ENCODE measurements around the gene EHMT1. TPM values are rescaled to one million over a fixed set of nuclear protein-coding genes. Genes with fewer than 3 reads are reported as not detected.

The EHMT1 gene
- total RNA-seq, 1 experiment from 2014 or later: 63.9 TPM

- no peak overlapping the region for H3K4me3 ChIP-seq (ENCODE audit: low read depth in 2 of 2, low read length in 2 of 2)
- BruUV-seq (replicated peaks): no TSS peak
- no peak overlapping the region for H3K27ac ChIP-seq (ENCODE audit: low read length)
- CTCF ChIA-PET: no interaction called here
- no peaks in the 10 kb centered on the region for H3K27me3 ChIP-seq (ENCODE audit: control insufficient read depth, insufficient read depth, low read length)
- POLR2A ChIA-PET: no interaction called here
- ATAC-seq (no peak), DNase-seq (ENCODE audit: low read depth, low spot score) (no peak)
- intact Hi-C loops (cut with micrococcal nuclease; ENCODE audit: unreplicated experiment) (no loop called here), in situ Hi-C loops (cut with HindIII; ENCODE audit: low pct_unique_long_range_greater_than_20kb, low sequenced_read_pairs) (no loop called here)
- TF ChIP-seq REST (IDR thresholded peaks at IDR 0.05; ENCODE audit: insufficient read depth in 1 of 2, low read depth in 2 of 2, low read length in 1 of 2) (no peak), POLR2AphosphoS5 (IDR thresholded peaks at IDR 0.05; ENCODE audit: low read depth, low read length) (no peak), CTCF (IDR thresholded peaks at IDR 0.05) (no peak), SIN3A (IDR thresholded peaks at IDR 0.05; ENCODE audit: borderline replicate concordance, insufficient read depth, low read depth, low read length) (no peak), TCF7L2 (IDR thresholded peaks at IDR 0.05; ENCODE audit: low read depth, low read length) (no peak)
- no peaks in the 10 kb centered on the region for H3K4me1 ChIP-seq (ENCODE audit: control insufficient read depth, insufficient read depth, low read length)
- H3K9me3 ChIP-seq (ENCODE audit: control insufficient read depth, insufficient read depth, low read depth, low read length): no peaks in the 10 kb centered on the region
- H3K36me3 ChIP-seq (ENCODE audit: control insufficient read depth, insufficient read depth, low read length): no peaks in the 10 kb centered on the region
Observed at GRCh38 chr9:137753192-137753765, 134.5 kb downstream of the EHMT1 start.

DNA sequence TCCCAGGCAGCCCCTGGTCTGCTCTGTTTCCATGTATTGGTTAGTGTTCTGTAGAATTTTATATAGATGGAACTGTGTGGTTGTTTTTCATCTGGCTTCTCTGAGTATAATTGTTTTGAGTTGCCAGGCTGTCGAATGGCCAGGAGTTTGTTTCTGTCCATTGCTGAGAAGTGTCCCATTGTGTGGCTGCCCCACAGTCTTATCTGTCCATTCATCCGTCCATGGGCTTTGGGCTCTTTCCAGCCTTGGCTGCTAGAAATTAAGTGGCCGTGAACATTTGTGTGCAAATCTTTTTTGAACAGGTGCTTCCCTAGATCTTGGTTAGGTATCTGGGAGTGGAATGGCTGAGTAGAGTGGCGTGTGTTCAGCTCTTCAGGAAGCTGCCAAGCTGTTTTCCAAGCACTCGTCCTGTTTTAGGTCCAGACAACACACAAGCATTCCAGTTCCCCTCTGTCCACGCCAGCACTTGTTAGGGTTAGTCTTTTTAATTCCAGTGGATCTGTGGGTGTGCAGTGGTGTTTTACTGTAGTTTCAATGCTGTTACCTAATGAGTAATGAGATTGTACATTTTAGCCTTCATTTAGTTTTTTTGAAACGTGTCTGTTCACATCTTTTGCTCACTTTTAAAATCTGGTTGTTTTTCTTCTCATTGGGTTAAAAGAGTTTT lies 136.6 kb downstream of the EHMT1 start:
- no peaks in the 10 kb centered on the region for H3K36me3 ChIP-seq (ENCODE audit: control insufficient read depth, insufficient read depth, low read length)
- ATAC-seq (no peak), DNase-seq (ENCODE audit: low read depth, low spot score) (no peak)
- no TSS peak for BruUV-seq (replicated peaks)
- no peaks in the 10 kb centered on the region for H3K4me1 ChIP-seq (ENCODE audit: control insufficient read depth, insufficient read depth, low read length)
- H3K27ac ChIP-seq (ENCODE audit: low read length): no peak overlapping the region
- in situ Hi-C loops (cut with HindIII; ENCODE audit: low pct_unique_long_range_greater_than_20kb, low sequenced_read_pairs): no loop called here
- intact Hi-C loops (cut with micrococcal nuclease; ENCODE audit: unreplicated experiment): no loop called here
- no peak for TF ChIP-seq REST (IDR thresholded peaks at IDR 0.05; ENCODE audit: insufficient read depth in 1 of 2, low read depth in 2 of 2, low read length in 1 of 2)
- TF ChIP-seq CTCF (IDR thresholded peaks at IDR 0.05): no peak
- no peak for TF ChIP-seq SIN3A (IDR thresholded peaks at IDR 0.05; ENCODE audit: borderline replicate concordance, insufficient read depth, low read depth, low read length)
- TF ChIP-seq POLR2AphosphoS5 (IDR thresholded peaks at IDR 0.05; ENCODE audit: low read depth, low read length): no peak
- no peak for TF ChIP-seq TCF7L2 (IDR thresholded peaks at IDR 0.05; ENCODE audit: low read depth, low read length)
- POLR2A ChIA-PET: no interaction called here
- no peaks in the 10 kb centered on the region for H3K9me3 ChIP-seq (ENCODE audit: control insufficient read depth, insufficient read depth, low read depth, low read length)
- CTCF ChIA-PET: no interaction called here
- H3K27me3 ChIP-seq (ENCODE audit: control insufficient read depth, insufficient read depth, low read length): no peaks in the 10 kb centered on the region
- H3K4me3 ChIP-seq (ENCODE audit: low read depth in 2 of 2, low read length in 2 of 2): no peak overlapping the region

All from Panc1 (cell line).